ENCODE data around the gene RNASET2.

The RNASET2 gene

DNA sequence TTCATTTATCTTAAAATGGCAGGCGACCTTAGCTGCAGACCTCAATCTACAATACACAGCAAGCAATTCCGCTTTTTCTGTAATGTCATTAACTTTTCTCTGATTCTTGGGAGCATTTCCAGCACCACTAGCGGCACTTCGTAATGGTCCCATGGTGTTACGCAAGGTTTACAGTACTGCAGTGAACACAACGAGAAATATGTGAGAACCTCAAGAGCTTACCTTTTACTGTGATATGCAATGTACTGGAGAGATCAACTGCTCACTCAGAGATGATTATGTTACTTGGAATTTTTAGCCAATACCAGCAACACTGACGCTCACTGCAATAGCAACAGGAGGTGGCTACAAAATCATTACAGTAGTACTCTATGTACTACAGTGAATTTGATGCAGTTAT lies 40.1 kb upstream of the RNASET2 start:
- Histone ChIP-seq H3K4me2 (ENCODE audit: low read length) (no peak overlapping the region), H4K8ac (ENCODE audit: low read depth, low read length) (no peak overlapping the region), H3K27me3 (ENCODE audit: insufficient read depth, low read length) (no peaks in the 10 kb centered on the region), H3K9me3 (ENCODE audit: insufficient read depth, low read depth, low read length) (no peaks in the 10 kb centered on the region), H4K91ac (ENCODE audit: low read depth, low read length) (no peak overlapping the region), H3K4ac (ENCODE audit: low read depth, low read length) (no peak overlapping the region), H2AK5ac (ENCODE audit: low read length) (no peak overlapping the region), H2AFZ (ENCODE audit: insufficient read depth, low read length, poor library complexity) (no peak overlapping the region), H2BK5ac (ENCODE audit: low read depth, low read length, poor library complexity) (no peak overlapping the region), H3K9ac (ENCODE audit: low read length) (no peak overlapping the region), H3K27ac (ENCODE audit: low read depth, low read length) (no peak overlapping the region), H3K4me1 (ENCODE audit: control insufficient read depth in 1 of 2, insufficient read depth in 2 of 2, low read length in 2 of 2) (peaks cover 4 to 9% of the 10 kb centered on the region in 2 experiments), H3K18ac (ENCODE audit: low read length) (no peak overlapping the region), H3K36me3 (ENCODE audit: control insufficient read depth in 1 of 2, insufficient read depth in 2 of 2, low read length in 2 of 2) (peaks cover 0 to 2% of the 10 kb centered on the region in 2 experiments), H3K79me1 (ENCODE audit: low read length) (peaks cover 11% of the 10 kb centered on the region), H3K4me3 (ENCODE audit: low read depth, low read length) (no peak overlapping the region), H4K12ac (ENCODE audit: low read depth, low read length) (no peak overlapping the region), H2BK12ac (ENCODE audit: low read length) (no peak overlapping the region), H3K23ac (ENCODE audit: low read length) (no peak overlapping the region), H2BK120ac (ENCODE audit: insufficient read depth, low read length, poor library complexity) (no peak overlapping the region), H3K14ac (ENCODE audit: low read length) (no peak overlapping the region), H3K79me2 (ENCODE audit: control insufficient read depth, insufficient read depth, low read length, poor library complexity) (peaks cover 12% of the 10 kb centered on the region)
- DNase-seq: peak; percentile 73 to 92
- no CpG with 5 or more reads among the region's 7 CpGs for WGBS (ENCODE audit: extremely low coverage, insufficient coverage, insufficient read length)

DNA sequence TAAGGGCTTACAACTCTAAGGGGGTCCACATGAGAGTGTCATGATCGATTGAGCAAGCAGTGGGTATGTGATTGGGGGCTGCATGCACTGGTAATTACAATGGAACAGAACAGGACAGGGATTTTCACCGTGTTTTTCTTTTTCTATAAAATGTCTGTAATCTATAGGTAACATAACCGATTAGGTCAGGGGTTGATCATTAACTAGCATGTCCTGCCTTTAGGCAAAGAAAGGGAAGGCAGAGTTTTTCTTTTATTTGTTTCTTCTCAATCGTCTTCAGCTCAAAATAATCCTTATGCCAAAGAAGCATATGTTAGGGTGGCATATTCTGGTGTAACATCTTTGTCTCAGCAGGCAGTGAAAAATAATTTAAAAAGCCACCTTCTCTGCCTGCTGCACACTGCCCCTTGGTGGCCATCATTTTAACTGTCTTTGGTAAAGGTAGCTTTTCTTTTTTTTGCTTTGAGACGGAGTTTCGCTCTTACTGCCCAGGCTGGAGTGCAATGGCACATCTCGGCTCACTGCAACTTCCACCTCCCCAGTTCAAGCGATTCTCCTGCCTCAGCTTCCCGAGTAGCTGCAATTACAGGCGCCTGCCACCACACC lies 33.2 kb upstream of the RNASET2 start:
- H2BK12ac ChIP-seq (ENCODE audit: low read length): no peak overlapping the region
- DNase-seq: peak in 1 of 2 donors; percentile 67

DNA sequence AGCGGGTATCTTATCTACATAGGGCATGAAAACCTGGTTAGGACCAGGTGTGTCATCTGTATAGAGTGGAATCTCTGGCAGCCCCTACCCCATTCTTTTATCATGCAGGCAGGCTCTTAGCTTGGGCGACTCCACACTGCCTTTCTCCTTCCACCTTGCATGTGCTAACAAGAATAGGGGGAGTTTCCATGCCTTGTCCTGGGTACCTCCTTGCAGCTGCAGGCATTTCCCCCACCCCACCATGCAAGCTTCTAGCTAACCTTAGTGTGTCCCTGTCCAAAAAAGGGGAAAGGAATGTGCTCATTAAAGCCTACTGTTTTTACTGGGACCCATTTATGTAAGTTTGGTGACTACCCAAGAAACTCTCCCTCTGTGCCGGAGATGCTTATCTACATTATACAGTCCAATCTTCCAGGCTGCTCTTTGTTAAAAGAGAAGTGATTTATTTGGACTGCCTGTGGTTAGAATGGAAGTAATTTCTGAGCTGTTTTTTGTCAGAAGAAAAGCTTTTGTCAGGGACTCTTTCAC lies 32.4 kb upstream of the RNASET2 start:
- Histone ChIP-seq H4K91ac (ENCODE audit: low read depth, low read length) (no peak overlapping the region), H3K79me2 (ENCODE audit: control insufficient read depth, insufficient read depth, low read length, poor library complexity) (no peaks in the 10 kb centered on the region), H3K27me3 (ENCODE audit: insufficient read depth, low read length) (no peaks in the 10 kb centered on the region), H3K14ac (ENCODE audit: low read length) (no peak overlapping the region), H2BK120ac (ENCODE audit: insufficient read depth, low read length, poor library complexity) (peak overlapping the region; percentile 3), H4K12ac (ENCODE audit: low read depth, low read length) (no peak overlapping the region), H3K4ac (ENCODE audit: low read depth, low read length) (no peak overlapping the region), H3K79me1 (ENCODE audit: low read length) (no peaks in the 10 kb centered on the region), H3K27ac (ENCODE audit: low read depth, low read length) (peak overlapping the region; percentile 83), H3K4me2 (ENCODE audit: low read length) (peak overlapping the region; percentile 51), H3K4me3 (ENCODE audit: low read depth, low read length) (no peak overlapping the region), H2BK12ac (ENCODE audit: low read length) (no peak overlapping the region), H4K8ac (ENCODE audit: low read depth, low read length) (no peak overlapping the region), H2AK5ac (ENCODE audit: low read length) (no peak overlapping the region), H3K18ac (ENCODE audit: low read length) (no peak overlapping the region), H3K9me3 (ENCODE audit: insufficient read depth, low read depth, low read length) (no peaks in the 10 kb centered on the region), H3K9ac (ENCODE audit: low read length) (no peak overlapping the region), H3K23ac (ENCODE audit: low read length) (no peak overlapping the region), H2BK5ac (ENCODE audit: low read depth, low read length, poor library complexity) (peak overlapping the region; percentile 39), H3K36me3 (ENCODE audit: control insufficient read depth in 1 of 2, insufficient read depth in 2 of 2, low read length in 2 of 2) (peaks cover 0 to 2% of the 10 kb centered on the region in 2 experiments), H3K4me1 (ENCODE audit: control insufficient read depth in 1 of 2, insufficient read depth in 2 of 2, low read length in 2 of 2) (peaks cover 0 to 5% of the 10 kb centered on the region in 2 experiments), H2AFZ (ENCODE audit: insufficient read depth, low read length, poor library complexity) (no peak overlapping the region)
- peak in 1 of 2 donors; percentile 17 for DNase-seq
- WGBS (ENCODE audit: extremely low coverage, insufficient coverage, insufficient read length): no CpG with 5 or more reads among the region's 3 CpGs

More for the DNA sequence above, 33.2 kb upstream of the RNASET2 start:
- no peak overlapping the region for H3K4me2 ChIP-seq (ENCODE audit: low read length)
- H2BK5ac ChIP-seq (ENCODE audit: low read depth, low read length, poor library complexity): no peak overlapping the region
- H3K4me1 ChIP-seq (ENCODE audit: control insufficient read depth in 1 of 2, insufficient read depth in 2 of 2, low read length in 2 of 2): peaks cover 0 to 5% of the 10 kb centered on the region in 2 experiments
- H3K9ac ChIP-seq (ENCODE audit: low read length): no peak overlapping the region
- peak overlapping the region; percentile 73 for H3K27ac ChIP-seq (ENCODE audit: low read depth, low read length)
- no CpG with 5 or more reads among the region's 10 CpGs for WGBS (ENCODE audit: extremely low coverage, insufficient coverage, insufficient read length)
- H3K79me1 ChIP-seq (ENCODE audit: low read length): no peaks in the 10 kb centered on the region
- H3K23ac ChIP-seq (ENCODE audit: low read length): no peak overlapping the region
- H3K27me3 ChIP-seq (ENCODE audit: insufficient read depth, low read length): no peaks in the 10 kb centered on the region
- no peak overlapping the region for H4K12ac ChIP-seq (ENCODE audit: low read depth, low read length)
- no peak overlapping the region for H3K14ac ChIP-seq (ENCODE audit: low read length)
- H2AFZ ChIP-seq (ENCODE audit: insufficient read depth, low read length, poor library complexity): no peak overlapping the region
- no peak overlapping the region for H3K4ac ChIP-seq (ENCODE audit: low read depth, low read length)
- H4K91ac ChIP-seq (ENCODE audit: low read depth, low read length): no peak overlapping the region
- no peak overlapping the region for H2AK5ac ChIP-seq (ENCODE audit: low read length)
- no peak overlapping the region for H3K18ac ChIP-seq (ENCODE audit: low read length)
- H3K36me3 ChIP-seq (ENCODE audit: control insufficient read depth in 1 of 2, insufficient read depth in 2 of 2, low read length in 2 of 2): peaks cover 2% of the 10 kb centered on the region in 2 experiments
- H2BK120ac ChIP-seq (ENCODE audit: insufficient read depth, low read length, poor library complexity): no peak overlapping the region
- H3K4me3 ChIP-seq (ENCODE audit: low read depth, low read length): no peak overlapping the region
- no peaks in the 10 kb centered on the region for H3K9me3 ChIP-seq (ENCODE audit: insufficient read depth, low read depth, low read length)
- no peak overlapping the region for H4K8ac ChIP-seq (ENCODE audit: low read depth, low read length)
- no peaks in the 10 kb centered on the region for H3K79me2 ChIP-seq (ENCODE audit: control insufficient read depth, insufficient read depth, low read length, poor library complexity)

DNA sequence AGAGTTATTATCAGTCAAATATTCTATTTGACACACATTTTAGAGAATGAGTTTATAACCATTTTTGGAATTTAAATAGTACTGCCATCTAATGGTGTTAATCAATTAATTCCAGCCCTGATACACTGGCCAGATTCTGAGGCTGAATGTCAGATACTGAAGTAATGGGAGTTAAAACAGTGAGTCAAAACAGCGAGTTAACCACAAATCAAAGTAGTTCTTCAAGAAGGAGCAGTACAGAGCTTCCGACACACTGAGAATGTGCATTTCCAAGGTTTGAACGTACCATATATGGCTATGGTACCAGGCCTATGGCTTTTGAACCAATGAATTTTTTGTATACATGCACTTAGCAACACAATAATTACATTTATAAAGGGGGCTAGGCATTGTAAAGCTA lies 31.6 kb upstream of the RNASET2 start:
- H3K36me3 ChIP-seq (ENCODE audit: control insufficient read depth in 1 of 2, insufficient read depth in 2 of 2, low read length in 2 of 2): peaks cover 0 to 2% of the 10 kb centered on the region in 2 experiments
- no peak overlapping the region for H3K27ac ChIP-seq (ENCODE audit: low read depth, low read length)
- H3K4me1 ChIP-seq (ENCODE audit: control insufficient read depth in 1 of 2, insufficient read depth in 2 of 2, low read length in 2 of 2): peaks cover 0 to 5% of the 10 kb centered on the region in 2 experiments
- H3K9ac ChIP-seq (ENCODE audit: low read length): no peak overlapping the region
- H3K14ac ChIP-seq (ENCODE audit: low read length): no peak overlapping the region
- no peak overlapping the region for H3K4ac ChIP-seq (ENCODE audit: low read depth, low read length)
- no peaks in the 10 kb centered on the region for H3K79me1 ChIP-seq (ENCODE audit: low read length)
- H3K4me2 ChIP-seq (ENCODE audit: low read length): no peak overlapping the region
- H3K27me3 ChIP-seq (ENCODE audit: insufficient read depth, low read length): no peaks in the 10 kb centered on the region
- WGBS (ENCODE audit: extremely low coverage, insufficient coverage, insufficient read length): no CpG with 5 or more reads among the region's 3 CpGs
- no peak overlapping the region for H4K12ac ChIP-seq (ENCODE audit: low read depth, low read length)
- no peak overlapping the region for H4K91ac ChIP-seq (ENCODE audit: low read depth, low read length)
- no peak overlapping the region for H3K23ac ChIP-seq (ENCODE audit: low read length)
- H2AFZ ChIP-seq (ENCODE audit: insufficient read depth, low read length, poor library complexity): no peak overlapping the region
- no peak overlapping the region for H2AK5ac ChIP-seq (ENCODE audit: low read length)
- no peak for DNase-seq
- H3K79me2 ChIP-seq (ENCODE audit: control insufficient read depth, insufficient read depth, low read length, poor library complexity): no peaks in the 10 kb centered on the region
- H3K18ac ChIP-seq (ENCODE audit: low read length): no peak overlapping the region
- no peak overlapping the region for H2BK12ac ChIP-seq (ENCODE audit: low read length)
- H4K8ac ChIP-seq (ENCODE audit: low read depth, low read length): no peak overlapping the region
- H2BK5ac ChIP-seq (ENCODE audit: low read depth, low read length, poor library complexity): no peak overlapping the region
- H3K4me3 ChIP-seq (ENCODE audit: low read depth, low read length): no peak overlapping the region
- H3K9me3 ChIP-seq (ENCODE audit: insufficient read depth, low read depth, low read length): no peaks in the 10 kb centered on the region
- no peak overlapping the region for H2BK120ac ChIP-seq (ENCODE audit: insufficient read depth, low read length, poor library complexity)

Data from trophoblast cell (in vitro differentiated cells and primary cell).